ENCODE measurements around the gene FGD5. TPM values are rescaled to one million over a fixed set of nuclear protein-coding genes. Genes with fewer than 3 reads are reported as not detected.
"Not testable (repeated sequence)": the region's sequence is repeated elsewhere in the genome, so short reads cannot be mapped to it uniquely, and the experiment has no call there.

Gene FGD5
- total RNA-seq, 1 experiment from 2014 or later, result not detected

DNA sequence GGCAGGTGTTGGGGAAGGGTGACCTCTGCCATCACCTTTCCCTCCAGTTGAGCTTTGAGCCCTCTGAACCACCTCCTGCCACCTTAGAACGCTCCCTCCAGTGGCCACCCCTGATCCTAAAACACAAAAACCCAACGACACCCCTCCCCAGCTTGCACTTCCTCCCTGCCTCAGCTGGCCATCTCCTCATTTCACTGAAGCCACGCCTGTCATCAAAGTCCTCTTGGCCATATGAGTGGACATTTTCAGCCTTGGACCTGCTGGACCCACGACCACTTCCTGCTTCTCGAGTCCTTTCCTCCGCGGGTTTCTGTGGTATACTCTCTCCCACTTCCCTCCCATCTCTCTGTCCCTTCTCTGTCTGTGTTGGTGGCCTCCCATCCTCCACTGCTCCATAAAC, 80.2 kb downstream of the FGD5 start:
- Histone ChIP-seq H3K36me3 (no peaks in the 10 kb centered on the region), H3K9me3 (replicated peaks) (no peaks in the 10 kb centered on the region), H3K27me3 (no peaks in the 10 kb centered on the region), H3K27ac (no peak overlapping the region), H3K4me1 (no peaks in the 10 kb centered on the region), H3K4me3 (no peak overlapping the region)
- DNase-seq, result no peak

GRCh38 chr3:14899993-14900618, 81.3 kb downstream of the FGD5 start:
- H3K27me3 ChIP-seq, result no peaks in the 10 kb centered on the region
- no peaks in the 10 kb centered on the region for H3K4me1 ChIP-seq
- no peak overlapping the region for H3K4me3 ChIP-seq
- no peaks in the 10 kb centered on the region for H3K36me3 ChIP-seq
- 0 out of 2 replicates have a peak, but pooled peaks cover 2% of the 10 kb centered on the region for H3K9me3 ChIP-seq (replicated peaks)
- no peak overlapping the region for H3K27ac ChIP-seq
- no peak for DNase-seq

DNA sequence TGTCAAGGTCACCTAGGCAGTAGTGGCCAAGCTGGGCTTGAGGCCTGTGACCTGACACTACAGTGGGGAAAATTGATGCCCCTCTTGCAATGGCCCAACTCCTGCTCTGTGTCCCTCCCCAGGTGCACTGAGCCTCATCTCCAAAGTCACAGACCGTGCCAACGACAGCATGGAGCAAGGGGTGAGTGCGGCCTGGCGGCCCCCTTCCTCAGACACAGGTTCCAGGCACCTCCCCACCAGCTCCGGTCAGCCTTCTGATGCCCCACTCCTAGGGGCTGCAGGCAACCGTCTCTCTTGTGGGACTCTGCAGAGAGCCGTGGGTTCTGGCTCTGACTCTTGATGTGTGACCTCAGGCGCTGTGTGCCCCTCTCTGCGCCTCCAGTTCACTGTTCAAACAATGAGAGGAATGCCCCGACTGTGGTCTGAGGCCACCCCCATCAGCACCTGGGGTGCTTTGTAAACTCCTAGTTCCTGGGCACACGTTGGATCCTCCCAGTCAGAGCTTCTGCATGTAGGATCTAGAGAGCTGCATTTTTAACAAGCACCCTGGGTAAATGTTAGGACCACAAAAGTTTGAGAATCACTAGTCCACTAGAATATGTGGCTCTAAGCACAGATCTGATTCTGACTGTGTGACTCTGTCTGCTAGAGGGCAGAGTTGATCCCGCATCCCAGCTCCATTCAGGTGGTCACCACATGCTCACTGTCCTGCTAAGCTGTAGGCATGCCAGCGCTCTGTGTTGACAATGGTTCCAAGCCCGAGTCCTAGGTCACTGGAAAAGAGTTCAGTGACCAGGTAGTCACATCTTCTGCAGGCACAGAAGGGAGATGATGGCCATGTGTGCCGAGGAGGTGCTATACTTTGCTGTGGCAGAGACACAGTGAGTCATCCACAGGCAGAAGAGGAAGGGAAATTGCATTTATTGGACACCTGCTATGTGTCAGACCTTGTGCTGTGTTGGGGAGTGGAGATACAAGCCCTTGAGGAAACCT, 82.4 kb downstream of the FGD5 start:
- no peaks in the 10 kb centered on the region for H3K4me1 ChIP-seq
- DNase-seq, result no peak
- no peak overlapping the region for H3K27ac ChIP-seq
- H3K36me3 ChIP-seq, result no peaks in the 10 kb centered on the region
- H3K27me3 ChIP-seq, result no peaks in the 10 kb centered on the region
- no peak overlapping the region for H3K4me3 ChIP-seq
- 0 out of 2 replicates have a peak, but pooled peaks cover 4% of the 10 kb centered on the region for H3K9me3 ChIP-seq (replicated peaks)

- DNase-seq, result peak; percentile 18 to 35
- Histone ChIP-seq H3K4me1 (no peaks in the 10 kb centered on the region), H3K27ac (no peak overlapping the region), H3K27me3 (peaks cover 6% of the 10 kb centered on the region; the same call in 1 of the 2 replicates), H3K4me3 (no peak overlapping the region), H3K9me3 (replicated peaks) (0 out of 2 replicates have a peak, but pooled peaks cover 4% of the 10 kb centered on the region), H3K36me3 (no peaks in the 10 kb centered on the region)
Measured at GRCh38 chr3:14902719-14903118, 84.0 kb downstream of the FGD5 start.

DNA sequence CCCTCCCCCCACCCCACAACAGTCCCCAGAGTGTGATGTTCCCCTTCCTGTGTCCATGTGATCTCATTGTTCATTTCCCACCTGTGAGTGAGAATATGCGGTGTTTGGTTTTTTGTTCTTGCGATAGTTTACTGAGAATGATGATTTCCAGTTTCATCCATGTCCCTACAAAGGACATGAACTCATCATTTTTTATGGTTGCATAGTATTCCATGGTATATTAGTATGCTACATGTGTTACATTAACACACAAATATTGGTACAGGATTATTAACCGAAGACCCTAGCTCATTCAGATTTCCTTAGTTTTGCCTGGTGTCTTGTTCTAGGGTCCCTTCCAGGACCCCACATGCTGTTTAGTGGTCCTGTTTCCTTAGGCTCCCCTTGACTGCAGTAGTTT, 84.7 kb downstream of the FGD5 start:
- H3K9me3 ChIP-seq (replicated peaks); H3K4me1 ChIP-seq; H3K4me3 ChIP-seq; H3K36me3 ChIP-seq; H3K27me3 ChIP-seq; DNase-seq; H3K27ac ChIP-seq: not testable (repeated sequence)

GRCh38 chr3:14905055-14905657, 86.4 kb downstream of the FGD5 start:
- 0 out of 2 replicates have a peak, but pooled peaks cover 4% of the 10 kb centered on the region for H3K9me3 ChIP-seq (replicated peaks)
- no peaks in the 10 kb centered on the region for H3K4me1 ChIP-seq
- no peak overlapping the region for H3K4me3 ChIP-seq
- no peak overlapping the region for H3K27ac ChIP-seq
- peaks cover 6% of the 10 kb centered on the region; the same call in 1 of the 2 replicates for H3K27me3 ChIP-seq
- no peak for DNase-seq
- H3K36me3 ChIP-seq, result no peaks in the 10 kb centered on the region

DNA sequence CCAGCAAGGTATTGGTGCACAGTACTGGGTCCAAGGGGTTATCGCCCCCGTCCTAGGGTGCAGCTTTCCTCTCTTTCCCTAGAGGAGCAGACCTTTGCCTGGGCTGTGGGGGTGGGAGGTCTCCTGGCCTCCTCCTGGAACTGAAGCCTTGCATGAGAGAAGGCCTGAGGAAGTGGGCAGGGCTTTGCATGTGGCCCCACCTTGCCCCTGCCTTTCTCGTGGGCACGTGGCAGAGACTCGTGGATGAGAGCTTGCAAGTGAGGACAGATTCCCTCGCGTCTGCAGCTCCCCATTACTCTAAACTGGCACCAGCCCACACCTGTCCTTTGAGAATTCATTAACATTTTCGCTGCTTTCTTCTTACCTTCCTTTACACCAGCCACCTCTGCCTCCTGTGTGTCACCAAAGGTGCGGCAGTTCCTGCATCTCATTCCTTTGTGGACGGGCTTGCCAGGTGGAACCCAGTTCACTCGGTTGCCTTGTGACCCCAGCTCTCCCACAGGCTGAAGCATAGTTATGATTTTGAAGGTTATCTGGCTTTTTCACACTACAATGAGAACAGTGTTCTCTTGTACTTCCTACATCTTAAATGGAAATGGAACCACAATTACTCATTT, 87.7 kb downstream of the FGD5 start:
- peaks cover 6% of the 10 kb centered on the region; the same call in 1 of the 2 replicates for H3K27me3 ChIP-seq
- no peaks in the 10 kb centered on the region for H3K36me3 ChIP-seq
- H3K9me3 ChIP-seq (replicated peaks), result 0 out of 2 replicates have a peak, but pooled peaks cover 4% of the 10 kb centered on the region
- H3K4me3 ChIP-seq, result no peak overlapping the region
- DNase-seq, result no peak
- no peak overlapping the region for H3K27ac ChIP-seq
- no peaks in the 10 kb centered on the region for H3K4me1 ChIP-seq

GRCh38 chr3:14907043-14907966, 88.5 kb downstream of the FGD5 start:
- Histone ChIP-seq H3K9me3 (replicated peaks) (0 out of 2 replicates have a peak, but pooled peaks cover 4% of the 10 kb centered on the region), H3K27me3 (peaks cover 6% of the 10 kb centered on the region; the same call in 1 of the 2 replicates), H3K36me3 (no peaks in the 10 kb centered on the region), H3K4me3 (no peak overlapping the region), H3K4me1 (no peaks in the 10 kb centered on the region), H3K27ac (no peak overlapping the region)
- DNase-seq, result no peak

DNA sequence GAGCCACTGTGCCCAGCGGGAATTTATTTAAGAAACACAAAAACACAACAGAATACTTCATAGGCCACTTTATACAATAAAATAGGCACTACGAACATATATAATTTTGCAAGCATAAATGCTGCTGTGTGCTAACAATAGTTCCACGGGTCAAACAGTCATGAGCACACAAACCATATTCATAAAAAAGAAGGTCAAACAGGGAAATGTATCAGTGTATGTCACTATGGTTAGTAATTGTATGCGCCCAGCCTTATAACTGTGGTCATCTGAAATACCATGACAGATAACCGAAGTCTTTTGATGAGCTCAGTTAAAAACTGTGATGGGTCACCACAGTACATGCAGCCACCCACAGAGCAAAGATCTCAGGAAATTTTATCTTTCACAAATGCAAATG, 90.5 kb downstream of the FGD5 start:
- Histone ChIP-seq H3K27ac (no peak overlapping the region), H3K36me3 (no peaks in the 10 kb centered on the region), H3K27me3 (peaks cover 6% of the 10 kb centered on the region; the same call in 1 of the 2 replicates), H3K4me3 (no peak overlapping the region), H3K4me1 (no peaks in the 10 kb centered on the region), H3K9me3 (replicated peaks) (0 out of 2 replicates have a peak, but pooled peaks cover 4% of the 10 kb centered on the region)
- DNase-seq, result no peak

GRCh38 chr3:14911651-14912050, 92.9 kb downstream of the FGD5 start:
- no peak for DNase-seq
- Histone ChIP-seq H3K36me3 (no peaks in the 10 kb centered on the region), H3K27ac (no peak overlapping the region), H3K9me3 (replicated peaks) (no peaks in the 10 kb centered on the region), H3K4me1 (no peaks in the 10 kb centered on the region), H3K4me3 (no peak overlapping the region), H3K27me3 (peaks cover 6% of the 10 kb centered on the region; the same call in 1 of the 2 replicates)

GRCh38 chr3:14913071-14913925, 94.5 kb downstream of the FGD5 start:
- no peaks in the 10 kb centered on the region for H3K9me3 ChIP-seq (replicated peaks)
- no peaks in the 10 kb centered on the region for H3K36me3 ChIP-seq
- 0 out of 2 replicates have a peak, but pooled peaks cover 2% of the 10 kb centered on the region for H3K27me3 ChIP-seq
- H3K4me3 ChIP-seq, result no peak overlapping the region
- no peak for DNase-seq
- H3K4me1 ChIP-seq, result no peaks in the 10 kb centered on the region
- H3K27ac ChIP-seq, result no peak overlapping the region

DNA sequence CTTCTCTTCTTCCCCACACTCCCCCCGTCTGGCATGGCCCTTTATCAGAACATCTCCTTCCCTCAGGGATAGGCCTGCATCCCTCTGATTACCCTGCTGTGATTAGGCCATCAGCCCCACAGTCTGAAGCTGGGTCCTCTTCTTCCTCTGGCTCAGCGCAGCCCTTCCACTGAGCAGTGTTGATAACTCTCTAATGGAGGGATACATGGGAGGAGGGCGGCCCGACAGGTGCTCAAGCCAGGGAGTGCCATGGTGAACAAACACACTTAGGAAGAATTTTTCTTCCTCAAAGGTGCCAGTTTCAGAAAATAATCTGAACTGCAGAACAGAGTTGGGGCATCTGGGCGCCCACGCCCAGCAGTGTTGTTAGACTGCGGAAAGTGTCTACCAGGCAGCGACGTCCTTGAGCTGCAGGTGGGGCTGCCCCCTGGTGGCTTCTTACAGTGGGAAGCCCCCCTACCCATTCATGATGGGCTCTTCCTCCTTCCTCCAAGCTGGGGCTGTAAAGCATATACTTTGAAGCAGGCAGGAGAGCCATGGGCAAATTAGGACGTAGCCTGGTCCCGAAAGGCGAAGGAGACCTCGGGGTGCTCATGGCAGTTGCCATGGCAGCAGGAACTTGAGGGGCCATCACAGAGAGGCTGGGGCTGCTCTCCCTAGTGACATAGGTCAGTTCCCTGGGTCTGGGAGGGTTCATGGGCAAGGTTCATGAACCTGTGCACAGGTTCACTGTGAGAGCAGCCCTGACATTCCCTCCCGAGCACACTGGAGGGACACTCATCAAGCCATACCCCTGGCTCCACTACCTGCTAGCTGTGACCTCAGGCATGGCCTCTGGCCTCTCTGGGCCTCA, 95.4 kb downstream of the FGD5 start:
- Histone ChIP-seq H3K36me3 (no peaks in the 10 kb centered on the region), H3K27me3 (0 out of 2 replicates have a peak, but pooled peaks cover 2% of the 10 kb centered on the region), H3K4me1 (no peaks in the 10 kb centered on the region), H3K9me3 (replicated peaks) (no peaks in the 10 kb centered on the region), H3K27ac (no peak overlapping the region), H3K4me3 (no peak overlapping the region)
- no peak for DNase-seq
